GM12891 (cell line): ENCODE results near the gene GTPBP3.
"Not testable (repeated sequence)": the region's sequence is repeated elsewhere in the genome, so short reads cannot be mapped to it uniquely, and the experiment has no call there.

Experiments
- POLR2A ChIP-seq: IDR thresholded peaks from 2 replicates; pipeline ENCODE4 v1.6.1; 2011; ENCODE audit warnings: low read depth, low read length, control low read depth
- TAF1 ChIP-seq: IDR thresholded peaks from 2 replicates; pipeline ENCODE4 v1.6.1; 2011; ENCODE audit warnings: low read depth, low read length, control low read depth

DNA sequence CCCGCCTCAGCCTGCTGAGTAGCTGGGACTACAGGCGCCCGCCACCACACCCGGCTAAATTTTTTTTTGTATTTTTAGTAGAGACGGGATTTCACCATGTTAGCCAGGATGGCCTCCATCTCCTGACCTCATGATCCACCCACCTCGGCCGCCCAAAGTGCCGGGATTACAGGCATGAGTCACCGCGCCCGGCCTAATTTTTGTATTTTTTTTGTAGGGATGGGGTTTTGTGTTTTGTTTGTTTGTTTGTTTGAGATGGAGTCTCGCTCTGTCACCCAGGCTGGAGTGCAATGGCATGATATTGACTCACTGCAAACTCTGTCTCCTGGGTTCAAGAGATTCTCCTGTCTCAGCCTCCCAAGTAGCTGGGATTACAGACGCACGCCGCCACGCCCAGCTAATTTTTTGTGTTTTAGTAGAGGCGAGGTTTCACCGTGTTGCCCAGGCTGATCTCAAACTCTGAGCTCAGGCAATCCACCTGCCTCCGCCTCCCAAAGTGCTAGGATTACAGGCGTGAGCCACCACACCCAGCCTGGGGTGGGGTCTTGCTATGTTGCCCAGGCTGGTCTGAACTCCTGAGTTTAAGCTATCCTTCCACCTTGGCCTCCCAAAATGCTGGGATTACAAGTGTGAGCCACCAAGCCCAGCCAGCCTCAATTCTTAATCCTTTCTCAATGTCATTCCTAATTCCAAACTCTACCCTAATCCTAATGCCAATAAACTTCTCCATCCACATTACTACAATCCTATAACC, 26.7 kb downstream of the GTPBP3 start:
- not testable (repeated sequence) for TF ChIP-seq POLR2A, TAF1
